Activated CD4-positive, alpha-beta T cell treated with anti-CD3 and anti-CD28 coated beads, Interleukin-10, Interleukin-2, amounts not matched to agents 100 ng/mL and 50 ng/mL, durations not matched to agents 16 hours and 8 hours (primary cell): Measurements from ENCODE around the gene FAM114A1.
A peak's percentile ranks its signal among the peaks of the same experiment; 100 is the strongest.

Experiments used
- DNase-seq: peaks from one replicate; pipeline ENCODE4 v3.0.0-alpha.2; 2020

The FAM114A1 gene

DNA sequence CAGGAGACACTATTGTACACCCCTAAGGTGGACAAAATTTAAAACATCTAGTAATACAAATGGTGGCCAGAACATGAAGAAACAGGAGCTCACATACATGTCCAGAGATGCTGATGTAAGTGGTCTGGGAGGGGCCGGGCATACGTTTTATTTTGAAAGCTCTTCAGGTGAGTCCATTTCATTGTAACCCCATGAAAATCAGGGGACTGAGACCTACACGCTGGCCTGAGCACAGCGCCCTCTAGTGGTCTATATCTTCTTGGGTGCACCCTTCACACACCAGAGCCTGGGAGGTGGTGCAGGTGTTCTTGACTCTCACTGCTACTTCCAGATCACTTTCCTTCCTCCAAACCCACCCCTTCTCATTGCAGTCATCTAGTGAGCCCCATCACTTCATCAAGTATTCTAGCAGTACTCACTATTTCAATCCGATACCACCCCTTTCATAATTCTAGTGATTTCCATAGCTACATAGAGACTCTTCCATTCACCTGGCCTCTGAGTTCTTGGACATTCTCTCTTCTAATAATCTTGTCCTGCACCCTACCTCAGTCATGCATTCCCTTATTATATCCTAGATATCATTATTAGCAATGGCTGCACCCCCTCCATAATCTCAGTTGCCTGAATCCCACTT is 6.7 kb upstream of the FAM114A1 start:
- peak; percentile 79 for DNase-seq

DNA sequence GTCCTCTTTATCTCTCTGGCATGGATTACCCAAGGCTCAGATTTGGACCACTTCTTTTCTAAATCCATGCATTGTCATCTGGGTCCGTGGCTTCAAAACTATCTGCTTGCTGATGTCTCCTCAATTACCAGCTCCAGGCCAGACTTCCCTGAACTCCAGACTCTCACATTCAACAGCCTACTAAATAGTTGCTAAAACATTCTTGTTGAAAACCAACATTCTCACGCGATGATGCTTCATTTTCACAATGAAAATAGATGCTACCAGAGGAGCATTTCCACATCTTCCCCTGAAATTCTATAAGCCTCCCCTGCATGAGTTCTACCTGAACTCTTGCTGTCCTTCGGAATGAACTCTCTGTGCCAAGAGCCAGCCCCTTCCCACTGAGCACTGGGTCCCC is 5.8 kb upstream of the FAM114A1 start:
- no peak for DNase-seq

DNA sequence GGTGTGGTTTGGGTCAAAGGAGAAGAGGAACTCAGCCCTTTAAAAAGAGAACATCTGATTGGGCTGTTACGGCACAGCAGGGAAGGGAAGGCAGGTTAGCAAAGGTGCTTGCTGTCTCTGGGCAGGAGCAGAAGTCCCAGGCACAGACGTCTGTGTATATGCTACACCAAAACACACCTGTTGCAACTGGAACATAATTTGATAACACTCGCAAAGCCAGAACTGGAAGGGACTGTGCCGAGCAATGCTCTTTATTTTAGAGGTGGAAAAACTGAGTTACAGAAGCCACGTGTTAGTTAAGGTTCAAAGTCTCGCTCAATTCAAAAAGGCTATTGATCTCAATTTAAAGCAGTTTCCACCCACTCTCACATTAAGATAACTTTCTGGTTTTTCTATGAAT is 2.2 kb upstream of the FAM114A1 start:
- no peak for DNase-seq

DNA sequence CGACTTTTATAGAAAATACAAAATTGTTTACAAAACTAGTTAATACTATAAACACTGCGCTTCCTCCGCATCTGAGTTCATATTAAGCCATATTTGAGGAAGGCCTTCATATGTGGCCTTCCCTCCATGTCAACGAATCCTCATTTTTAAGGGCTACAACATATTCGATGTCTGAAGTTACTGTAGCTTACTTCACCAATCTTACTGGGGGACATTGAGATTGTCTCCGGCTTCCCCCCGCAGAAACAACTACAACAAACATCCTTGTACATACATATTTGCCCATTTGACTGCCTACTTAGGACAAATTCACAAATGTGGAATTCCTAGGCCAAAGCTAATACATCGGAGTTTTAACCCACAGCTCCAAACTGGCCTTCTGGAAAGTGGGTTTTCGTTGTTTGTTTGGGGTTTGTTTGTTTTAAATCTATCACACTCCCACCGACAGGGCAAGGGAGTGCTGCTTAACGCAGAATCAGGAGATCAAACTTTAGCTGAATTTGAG is 581 bp upstream of the FAM114A1 start:
- DNase-seq: no peak

DNA sequence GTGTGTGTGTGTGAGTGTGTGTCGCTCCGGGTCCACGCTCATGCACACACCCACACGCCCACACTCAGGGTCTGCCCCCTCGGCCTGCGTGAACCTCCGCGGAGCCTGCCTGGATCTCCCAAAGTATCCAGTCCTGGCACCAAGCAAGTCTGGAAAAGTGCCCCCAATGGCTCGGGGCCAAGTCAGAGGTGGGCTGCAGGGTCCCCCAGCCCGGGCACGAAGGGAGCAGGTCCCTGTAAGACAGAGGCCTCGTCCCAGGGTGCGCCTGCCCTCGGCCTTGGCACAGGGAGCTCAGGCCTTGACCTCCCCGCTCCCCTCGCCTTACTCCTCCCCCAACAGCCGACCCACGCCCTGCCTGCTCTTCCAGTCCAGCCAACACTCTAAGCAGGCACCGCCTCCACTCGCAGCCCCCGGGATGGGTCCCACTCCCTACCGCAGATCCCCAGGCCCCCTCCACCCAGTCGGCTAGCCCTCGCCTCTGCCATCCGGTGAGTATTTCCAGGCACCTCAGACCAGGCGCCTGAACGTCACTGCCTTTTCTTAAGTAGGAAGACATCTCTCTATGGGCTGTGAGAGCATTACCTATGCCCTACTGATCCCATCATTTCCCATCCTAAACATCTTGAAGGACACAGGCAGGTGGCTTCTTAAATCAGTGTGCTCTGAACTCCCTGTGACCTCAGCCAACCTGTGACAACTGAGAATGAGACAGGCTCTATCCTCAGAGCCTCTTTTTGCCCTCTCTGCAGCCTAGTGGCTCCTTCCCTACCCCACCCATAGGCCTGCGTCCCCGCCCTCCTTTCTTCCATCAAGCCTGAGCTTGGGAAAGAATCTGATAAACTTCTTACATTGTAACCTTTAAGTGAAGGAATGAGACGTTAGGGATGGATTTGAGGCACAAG is 704 bp downstream of the FAM114A1 start:
- no peak for DNase-seq

DNA sequence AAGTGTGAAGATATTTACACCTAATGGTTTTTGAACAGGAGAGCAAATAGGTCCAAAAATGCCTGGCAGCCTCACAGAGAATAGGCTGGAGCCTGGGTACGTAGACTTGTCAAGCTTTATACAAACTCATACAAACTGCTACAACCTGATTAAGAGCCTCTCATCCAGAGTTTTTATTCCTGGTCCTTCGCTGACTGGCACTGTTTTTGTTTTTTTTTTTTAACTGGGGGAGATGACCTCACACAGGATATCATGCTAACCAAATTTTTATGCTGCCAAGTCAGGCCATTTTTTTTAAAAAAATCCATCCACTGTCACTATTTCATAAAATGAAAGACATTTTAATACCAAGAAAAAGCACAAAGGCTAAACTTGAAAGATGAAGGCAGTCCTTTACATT is 1.9 kb downstream of the FAM114A1 start:
- no peak for DNase-seq

DNA sequence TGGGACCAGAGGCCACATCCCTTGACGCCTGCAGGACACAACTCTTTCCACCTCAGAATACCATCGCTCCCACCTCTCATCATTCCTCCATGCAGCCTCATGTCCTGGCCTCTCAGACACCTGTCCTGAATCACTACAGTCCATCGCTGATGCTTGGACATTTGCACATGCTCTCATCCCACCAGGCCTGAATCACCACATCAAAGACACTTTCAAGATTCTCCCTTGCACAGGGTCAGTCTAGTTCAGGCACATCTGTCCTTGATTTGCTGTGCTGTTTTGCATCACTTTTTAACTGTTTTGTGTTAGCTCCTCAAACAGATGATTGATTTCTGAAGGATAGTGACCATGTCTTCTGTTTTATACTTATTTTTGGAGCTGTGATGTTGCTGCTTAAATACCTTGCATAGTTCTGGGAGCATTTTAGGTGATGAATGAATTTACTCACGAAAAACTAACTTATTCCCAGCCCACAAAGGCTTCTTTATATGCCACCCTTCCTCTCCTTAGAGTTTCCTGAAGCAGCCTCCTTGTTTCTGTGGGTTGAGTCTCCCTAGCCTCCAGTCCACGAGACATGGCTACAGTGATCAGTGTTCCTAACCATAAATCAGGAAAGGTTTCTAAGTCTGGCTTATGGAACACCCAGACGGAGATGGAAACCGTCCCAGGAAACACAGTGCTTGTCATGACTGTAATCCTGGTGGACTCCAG is 2.6 kb downstream of the FAM114A1 start:
- DNase-seq: no peak

DNA sequence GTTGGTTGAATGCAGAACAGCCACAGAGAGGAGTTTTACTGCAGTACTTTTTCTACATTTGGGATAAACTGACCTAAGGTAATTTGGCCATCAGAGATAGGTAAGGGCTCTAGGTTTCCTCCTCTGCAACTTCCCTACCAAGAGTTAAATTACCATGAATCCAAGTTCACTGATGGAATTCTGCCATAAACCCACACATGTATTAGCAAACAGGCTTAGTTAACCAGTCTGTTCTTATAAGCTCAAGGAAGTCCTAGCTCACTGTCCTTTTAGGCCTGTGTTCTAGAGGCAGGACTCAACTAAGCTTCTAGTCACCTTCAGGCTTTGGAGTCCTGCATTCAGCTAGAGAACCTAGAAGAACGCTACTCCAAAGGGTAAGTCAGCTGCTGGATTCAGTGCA is 4.0 kb downstream of the FAM114A1 start:
- DNase-seq: no peak

DNA sequence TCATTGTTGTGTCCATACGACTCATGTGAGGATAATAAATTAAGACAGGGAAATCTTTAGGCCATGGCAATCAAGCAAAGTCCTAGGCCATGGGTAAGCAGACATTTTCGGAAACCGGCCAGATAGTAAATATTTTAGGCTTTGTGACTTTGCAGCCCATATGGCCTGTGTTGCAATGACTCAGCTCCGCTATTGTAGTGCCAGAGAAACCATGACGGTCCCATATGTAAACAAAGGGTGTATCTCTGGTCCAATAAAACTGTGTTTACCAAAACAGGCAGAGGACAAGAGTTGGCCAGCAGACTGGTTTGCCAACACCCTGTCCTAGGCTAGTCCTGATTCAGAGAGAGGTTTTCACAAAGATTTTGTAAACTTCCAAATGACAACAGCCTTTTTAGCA is 5.0 kb downstream of the FAM114A1 start:
- DNase-seq: no peak

DNA sequence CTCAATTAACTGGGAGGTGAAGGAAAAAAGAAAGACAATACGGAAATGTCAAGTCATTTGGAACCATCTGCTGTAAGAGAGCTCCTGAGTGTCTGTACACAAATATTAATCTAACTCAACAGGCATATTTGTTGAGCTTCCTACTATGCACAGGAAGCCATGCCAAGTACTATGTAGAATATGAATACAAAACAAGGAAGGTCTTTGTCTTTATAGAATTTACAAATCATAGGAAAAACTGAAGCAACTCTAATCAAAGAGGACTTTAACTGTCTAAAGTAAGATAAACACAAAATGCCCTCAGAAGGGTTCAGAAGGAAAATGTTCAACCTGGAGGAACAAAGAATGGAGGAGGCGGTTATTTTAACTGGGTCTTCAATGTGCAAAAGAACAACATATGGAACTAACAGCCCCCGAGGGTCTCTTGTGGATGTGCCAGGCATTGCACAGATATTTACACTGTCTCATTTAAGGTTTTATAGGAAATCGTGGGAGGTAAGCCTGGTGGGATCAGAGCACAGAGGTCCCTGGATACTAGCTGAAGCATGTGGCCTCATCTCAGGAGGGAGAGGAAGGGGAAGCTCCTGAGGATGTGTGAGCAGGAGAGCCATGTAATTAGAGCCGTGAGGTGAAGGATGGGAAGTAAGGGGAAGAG is 5.8 kb downstream of the FAM114A1 start:
- DNase-seq: no peak

DNA sequence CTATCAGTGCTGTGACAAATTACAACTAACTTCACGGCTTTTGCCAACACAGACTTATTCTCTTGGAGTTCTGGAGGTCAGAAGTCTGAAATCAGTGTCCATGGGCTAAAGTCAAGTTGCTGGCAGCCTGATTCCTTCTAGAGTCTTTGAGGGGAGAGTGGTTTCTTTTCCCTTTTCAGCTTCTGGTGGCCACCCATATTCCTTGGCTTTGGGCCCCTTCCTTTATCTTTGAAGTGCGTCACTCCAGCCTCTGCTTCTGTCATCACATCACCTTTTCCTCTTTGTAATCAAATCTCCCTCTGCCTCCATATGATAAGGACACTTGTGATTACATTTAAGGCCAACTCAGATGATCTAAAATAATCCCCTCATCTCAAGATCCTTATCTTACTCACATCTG is 9.0 kb downstream of the FAM114A1 start:
- no peak for DNase-seq

DNA sequence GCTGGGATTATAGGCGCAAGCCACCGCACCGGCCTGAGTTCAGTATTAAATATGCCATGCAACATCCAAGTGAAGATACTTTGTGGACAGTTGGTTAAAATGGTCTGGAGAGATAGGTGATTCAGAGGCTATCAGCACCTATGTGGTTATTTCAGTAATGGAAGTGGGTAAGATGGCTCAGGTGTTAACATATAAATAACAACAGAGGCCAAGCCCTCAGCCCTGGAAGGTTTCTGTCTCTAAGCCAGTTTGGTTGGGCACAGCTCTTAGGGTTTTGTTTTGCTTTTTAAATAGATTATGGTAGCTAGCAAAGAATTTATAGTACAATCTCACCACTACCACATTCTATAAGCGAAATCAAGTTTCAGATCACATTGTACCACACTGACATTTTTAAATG is 16.6 kb downstream of the FAM114A1 start:
- DNase-seq: no peak

DNA sequence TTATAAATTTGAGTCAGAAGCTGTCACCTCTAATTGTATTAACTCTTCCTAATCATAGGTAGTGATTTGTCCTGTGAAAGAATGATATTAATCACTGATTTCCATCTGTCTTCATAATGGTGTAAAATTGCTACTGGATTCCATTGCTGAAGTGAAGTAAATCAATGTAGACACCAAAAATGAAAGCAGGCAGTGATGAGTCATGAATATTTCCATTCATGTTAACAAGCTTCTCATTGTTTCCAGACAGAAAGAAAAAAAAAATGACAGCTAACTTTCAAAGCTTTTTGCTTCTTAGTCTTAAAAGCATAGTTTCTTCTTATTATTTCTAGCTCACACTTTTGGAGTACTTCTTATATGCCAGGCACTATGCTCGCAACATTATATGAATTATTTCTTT is 21.5 kb downstream of the FAM114A1 start:
- DNase-seq: peak; percentile 81

DNA sequence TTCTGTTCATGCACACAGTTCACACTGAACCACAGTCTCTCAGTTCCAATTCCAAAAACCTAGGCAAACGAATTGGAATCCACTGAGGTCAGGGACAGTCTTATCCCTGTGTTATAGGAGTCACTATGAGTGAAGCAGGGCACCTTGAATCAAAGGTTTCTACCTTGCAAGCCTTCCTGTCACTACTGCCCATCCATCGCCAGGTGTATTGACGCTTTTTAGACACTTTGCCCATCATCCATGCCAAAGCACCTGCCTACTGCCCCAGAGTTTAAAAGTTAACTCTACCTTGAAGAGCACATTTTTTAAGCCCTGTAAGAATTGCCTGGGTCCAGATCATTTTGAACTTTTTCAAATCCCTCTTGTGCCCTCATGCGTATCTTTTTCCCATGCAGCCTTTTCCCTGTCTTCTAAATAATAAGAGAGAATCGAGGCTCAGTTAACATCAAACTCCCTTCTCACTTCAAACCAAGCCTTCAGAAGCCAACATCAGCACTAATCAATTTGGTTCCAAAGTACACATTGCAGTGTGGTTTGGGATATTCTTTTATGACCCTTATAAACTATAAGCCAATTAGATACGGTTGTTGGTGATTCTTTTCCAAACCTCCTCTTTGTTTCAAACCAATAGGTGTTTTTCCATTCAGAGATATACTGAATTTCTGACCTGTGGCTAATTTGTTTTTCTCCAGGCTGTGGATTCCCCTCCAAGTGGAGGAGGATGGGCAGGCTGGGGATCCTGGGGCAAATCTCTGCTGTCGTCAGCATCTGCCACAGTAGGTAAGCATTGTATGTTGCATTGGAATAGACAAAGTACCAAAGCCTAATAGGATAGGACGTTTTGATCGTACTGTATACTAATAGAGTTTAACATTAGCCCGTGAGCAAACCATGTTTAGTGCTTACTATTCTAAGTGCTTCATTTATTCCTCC is 23.7 kb downstream of the FAM114A1 start:
- no peak for DNase-seq

DNA sequence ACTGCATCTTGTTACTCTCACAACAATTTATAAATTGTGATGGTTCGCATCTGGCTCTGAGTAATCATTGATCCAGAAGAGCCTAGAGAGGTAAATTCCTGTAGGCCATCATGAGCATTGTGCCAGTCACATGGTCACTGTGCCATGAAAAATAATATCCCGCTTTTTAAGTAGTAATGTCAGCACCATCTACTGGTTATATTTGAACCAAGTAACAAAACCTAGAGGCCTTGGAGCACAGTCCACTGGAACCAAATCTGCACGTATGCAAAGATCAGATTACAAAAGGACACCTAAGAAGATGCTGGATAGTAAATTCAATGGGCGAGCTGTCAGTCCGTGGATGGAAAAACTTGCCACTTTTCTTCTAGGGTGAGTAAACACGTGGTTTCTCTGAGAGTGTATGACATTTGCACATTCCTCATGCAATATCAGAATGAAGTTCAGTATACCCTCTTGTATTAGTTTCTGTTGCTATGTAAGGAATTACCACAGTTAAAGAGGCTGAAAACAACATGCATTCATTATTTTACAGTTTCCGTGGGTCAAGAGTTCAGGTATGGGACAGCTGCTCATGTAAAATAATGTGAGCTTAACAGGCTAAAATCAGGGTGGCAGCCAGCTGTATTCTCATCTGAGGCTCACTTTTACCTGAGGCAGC is 26.8 kb downstream of the FAM114A1 start:
- DNase-seq: no peak

DNA sequence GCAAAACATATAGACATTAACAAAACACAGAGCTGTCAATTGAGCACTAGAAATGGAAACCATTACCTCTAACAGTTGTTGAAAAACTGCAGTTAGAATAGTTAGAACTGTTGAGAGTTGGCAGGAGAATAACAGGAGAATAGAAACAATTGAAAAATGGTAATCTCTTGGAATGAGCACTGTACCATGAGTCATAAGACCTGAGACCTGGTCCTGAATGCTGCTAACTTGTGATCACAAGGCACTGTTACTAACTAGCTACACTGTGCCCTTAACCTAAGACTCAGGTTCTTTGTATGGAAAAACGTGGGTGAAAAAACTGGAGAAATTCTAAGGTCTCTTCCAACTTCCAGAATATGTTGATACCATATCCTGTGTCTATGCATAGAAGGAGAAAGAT is 29.3 kb downstream of the FAM114A1 start:
- DNase-seq: no peak

DNA sequence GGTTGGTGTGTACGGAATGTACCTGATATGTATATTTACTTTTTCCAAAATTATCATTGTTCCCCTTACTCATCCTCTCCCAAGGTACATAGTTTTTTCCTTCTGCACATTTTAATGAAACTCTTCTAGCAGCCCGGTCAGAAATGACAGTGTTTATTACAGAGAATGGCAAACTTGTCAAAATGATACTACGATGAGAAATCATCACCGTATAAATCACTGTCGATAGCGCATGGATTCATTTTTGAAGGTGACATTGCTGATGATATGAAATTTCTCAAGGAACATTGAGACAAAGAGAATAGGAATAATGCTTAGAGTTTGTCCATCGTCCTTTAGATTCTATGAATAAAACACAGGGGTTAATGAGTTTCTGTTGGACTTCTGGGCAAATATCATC is 30.6 kb downstream of the FAM114A1 start:
- no peak for DNase-seq

DNA sequence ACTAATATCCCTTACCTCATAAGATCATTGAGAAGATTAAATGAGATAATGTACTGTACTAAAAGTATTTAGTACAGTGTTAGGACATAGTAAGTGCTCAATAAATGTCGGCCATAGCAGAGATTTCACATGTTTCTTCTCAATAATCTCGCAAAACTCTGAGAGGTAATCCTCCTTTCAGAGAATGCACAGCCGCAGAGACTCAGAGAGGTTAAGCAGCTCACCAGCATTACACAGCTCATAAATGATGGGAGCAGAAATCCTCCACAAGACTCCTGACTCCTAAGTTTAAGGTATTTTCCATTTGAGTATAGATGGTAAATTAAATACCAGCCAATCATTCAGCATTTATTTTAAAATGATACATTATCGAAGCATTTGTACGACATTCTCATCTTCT is 34.6 kb downstream of the FAM114A1 start:
- no peak for DNase-seq

DNA sequence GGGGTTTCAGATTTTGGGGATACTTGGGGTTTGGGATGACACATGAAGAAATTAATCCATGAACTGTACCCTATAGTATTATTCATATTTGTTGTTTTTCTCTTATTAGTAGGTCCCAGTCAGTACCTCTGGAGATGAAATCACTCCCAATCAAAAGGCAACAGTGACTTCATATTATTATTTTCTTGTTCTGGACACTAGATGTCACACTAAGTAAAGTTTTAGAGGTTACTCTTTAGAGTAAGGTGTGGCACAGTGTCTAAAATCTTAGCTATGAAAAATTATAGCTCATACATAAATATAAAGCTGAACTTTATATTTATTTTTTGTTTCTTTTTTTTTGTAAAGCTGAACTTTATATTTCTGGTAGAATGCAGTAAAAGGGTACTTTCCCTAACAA is 35.1 kb downstream of the FAM114A1 start:
- DNase-seq: peak; percentile 52

DNA sequence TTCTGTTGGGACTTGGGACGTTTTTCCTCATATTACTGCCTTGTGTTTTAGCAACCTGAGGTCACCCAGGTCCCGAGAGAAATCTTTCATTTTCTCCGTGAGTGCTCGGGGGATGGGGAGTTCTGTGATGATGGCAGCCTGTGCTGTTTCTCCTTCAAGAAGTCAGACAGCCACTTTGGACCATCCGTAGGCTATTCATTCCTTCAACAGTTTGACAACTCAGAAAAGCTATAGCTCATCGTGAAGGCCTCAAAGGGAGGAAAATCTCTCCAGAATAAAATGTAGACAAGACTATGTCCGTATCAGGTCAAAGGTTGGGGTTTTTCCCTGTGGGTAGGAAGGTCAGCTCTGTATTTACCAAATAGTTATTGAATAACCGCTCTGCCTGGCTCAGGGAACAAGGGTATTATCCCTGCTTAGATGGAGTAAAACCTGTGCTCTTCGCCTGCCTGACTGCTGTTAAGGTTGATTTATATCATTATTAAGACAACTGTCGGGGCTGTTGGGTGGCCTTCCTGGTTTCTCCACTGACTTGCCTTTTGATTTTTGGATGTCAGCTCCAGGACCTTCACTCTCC is 36.6 kb downstream of the FAM114A1 start:
- DNase-seq: no peak

DNA sequence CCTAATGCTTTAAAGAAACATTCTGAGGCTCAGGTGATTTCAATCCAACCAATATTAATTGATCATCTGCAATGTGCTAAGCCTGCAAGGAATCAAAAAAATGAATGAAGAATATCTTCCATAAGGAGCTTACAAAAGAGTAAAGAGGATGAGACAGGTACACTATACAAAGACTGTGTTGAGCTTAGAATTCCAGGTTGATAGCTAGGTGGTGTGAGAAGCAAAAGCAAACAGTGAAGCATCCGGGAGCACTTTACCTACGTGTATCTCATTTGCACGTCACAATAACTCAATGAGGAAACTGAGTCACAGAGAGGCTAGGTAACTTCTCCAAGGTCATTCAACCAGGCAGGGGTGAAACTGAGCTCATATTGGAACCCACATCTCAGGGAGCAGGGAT is 37.1 kb downstream of the FAM114A1 start:
- DNase-seq: no peak
